ENCODE measurements around the gene PCNX2. TPM values are rescaled to one million over a fixed set of nuclear protein-coding genes. Genes with fewer than 3 reads are reported as not detected.
A peak's percentile ranks its signal among the peaks of the same experiment; 100 is the strongest.

The PCNX2 gene
- total RNA-seq, 1 donor from 2014 or later: 25.5 TPM

- H3K9ac ChIP-seq (ENCODE audit: low read length): no peak overlapping the region
- H3K4me3 ChIP-seq (ENCODE audit: insufficient read depth, low read depth, low read length): no peak overlapping the region
- H4K20me1 ChIP-seq (ENCODE audit: insufficient read depth, low read length): no peaks in the 10 kb centered on the region
- TF ChIP-seq CTCF (IDR thresholded peaks at IDR 0.05; ENCODE audit: insufficient read depth, low read depth, low read length) (no peak), EZH2 (IDR thresholded peaks at IDR 0.05; ENCODE audit: insufficient read depth, low read length) (no peak)
- H3K79me2 ChIP-seq (ENCODE audit: insufficient read depth, low read length): peaks cover 25% of the 10 kb centered on the region
- H2AFZ ChIP-seq (ENCODE audit: low read depth, low read length): no peak overlapping the region
- FAIRE-seq (no peak), DNase-seq (ENCODE audit: low read depth) (no peak)
- no peak overlapping the region for H3K4me2 ChIP-seq (ENCODE audit: low read length)
- no peaks in the 10 kb centered on the region for H3K27me3 ChIP-seq (ENCODE audit: insufficient read depth, low read length)
- no peaks in the 10 kb centered on the region for H3K36me3 ChIP-seq (ENCODE audit: insufficient read depth, low read length)
- Mint-ChIP-seq H3K36me3 (ENCODE audit: low read depth, unreplicated experiment) (peaks cover 23% of the 10 kb centered on the region), H3K4me3 (ENCODE audit: unreplicated experiment) (no peak overlapping the region), H3K9me3 (ENCODE audit: unreplicated experiment) (peaks cover 5% of the 10 kb centered on the region), H3K27ac (ENCODE audit: unreplicated experiment) (peak overlapping the region; percentile 75), H3K27me3 (ENCODE audit: low read depth, unreplicated experiment) (no peaks in the 10 kb centered on the region), H3K4me1 (ENCODE audit: low read depth, unreplicated experiment) (peaks cover 42% of the 10 kb centered on the region)
- H3K27ac ChIP-seq (ENCODE audit: low read depth, low read length): no peak overlapping the region
- H3K9me3 ChIP-seq (ENCODE audit: insufficient read depth, low read depth, low read length): peaks cover 2% of the 10 kb centered on the region
- peaks cover 13% of the 10 kb centered on the region for H3K4me1 ChIP-seq (ENCODE audit: insufficient read depth, low read length)
Measured at GRCh38 chr1:232956081-232956480, 339.4 kb downstream of the PCNX2 start.

- H3K27ac Mint-ChIP-seq (ENCODE audit: unreplicated experiment): peak overlapping the region; percentile 81
- no peaks in the 10 kb centered on the region for H3K27me3 Mint-ChIP-seq (ENCODE audit: low read depth, unreplicated experiment)
- peaks cover 44% of the 10 kb centered on the region for H3K4me1 Mint-ChIP-seq (ENCODE audit: low read depth, unreplicated experiment)
- H3K36me3 Mint-ChIP-seq (ENCODE audit: low read depth, unreplicated experiment): peaks cover 23% of the 10 kb centered on the region
- peaks cover 29% of the 10 kb centered on the region for H3K79me2 ChIP-seq (ENCODE audit: insufficient read depth, low read length)
- TF ChIP-seq EZH2 (IDR thresholded peaks at IDR 0.05; ENCODE audit: insufficient read depth, low read length) (no peak), CTCF (IDR thresholded peaks at IDR 0.05; ENCODE audit: insufficient read depth, low read depth, low read length) (no peak)
- no peak overlapping the region for H3K4me3 ChIP-seq (ENCODE audit: insufficient read depth, low read depth, low read length)
- H3K36me3 ChIP-seq (ENCODE audit: insufficient read depth, low read length): no peaks in the 10 kb centered on the region
- H3K4me2 ChIP-seq (ENCODE audit: low read length): peak overlapping the region; percentile 21
- no peaks in the 10 kb centered on the region for H3K27me3 ChIP-seq (ENCODE audit: insufficient read depth, low read length)
- no peak overlapping the region for H3K4me3 Mint-ChIP-seq (ENCODE audit: unreplicated experiment)
- H3K9me3 ChIP-seq (ENCODE audit: insufficient read depth, low read depth, low read length): peaks cover 2% of the 10 kb centered on the region
- no peak overlapping the region for H3K9ac ChIP-seq (ENCODE audit: low read length)
- FAIRE-seq (no peak), DNase-seq (ENCODE audit: low read depth) (peak; percentile 57)
- peaks cover 5% of the 10 kb centered on the region for H3K9me3 Mint-ChIP-seq (ENCODE audit: unreplicated experiment)
- no peaks in the 10 kb centered on the region for H4K20me1 ChIP-seq (ENCODE audit: insufficient read depth, low read length)
- H3K27ac ChIP-seq (ENCODE audit: low read depth, low read length): no peak overlapping the region
- no peak overlapping the region for H2AFZ ChIP-seq (ENCODE audit: low read depth, low read length)
- H3K4me1 ChIP-seq (ENCODE audit: insufficient read depth, low read length): peaks cover 18% of the 10 kb centered on the region
Measured at GRCh38 chr1:232954594-232955365, 340.7 kb downstream of the PCNX2 start.

All from astrocyte (in vitro differentiated cells and primary cell).